ENCODE results near the gene MRPS14.

GRCh38 chr1:175045519-175045918 is 22.3 kb upstream of the MRPS14 start:
- no peak for TF ChIP-seq CTCF (conservative IDR thresholded peaks at IDR 0.05)
- TF ChIP-seq ZFX (IDR thresholded peaks at IDR 0.05): no peak

Data from C4-2B (cell line).